Activated naive CD8-positive, alpha-beta T cell treated with anti-CD3 and anti-CD28 coated beads, Interleukin-2, amount 50 U/mL, for 24 hours (primary cell): ENCODE results near the gene WDR82.

Experiments used
- ATAC-seq: fragments of 150-1000 bp; cut with Tn5 transposase; one replicate; pipeline ENCODE4 v1.10.0; 2021
- DNase-seq: peaks from one replicate; pipeline ENCODE4 v3.0.0; 2021
- H3K27ac Mint-ChIP-seq: one replicate; pipeline ENCODE4 v1.8.0; 2021; ENCODE audit warnings: mild to moderate bottlenecking, mixed read lengths
- H3K27me3 Mint-ChIP-seq: one replicate; pipeline ENCODE4 v1.8.0; 2021; ENCODE audit warnings: mixed read lengths
- H3K36me3 Mint-ChIP-seq: one replicate; pipeline ENCODE4 v1.8.0; 2021; ENCODE audit warnings: low read depth, mixed read lengths
- H3K4me1 Mint-ChIP-seq: one replicate; pipeline ENCODE4 v1.8.0; 2021; ENCODE audit warnings: mixed read lengths
- H3K4me3 Mint-ChIP-seq: one replicate; pipeline ENCODE4 v1.8.0; 2021; ENCODE audit warnings: mild to moderate bottlenecking, moderate library complexity, mixed read lengths
- H3K9me3 Mint-ChIP-seq: one replicate; pipeline ENCODE4 v1.8.0; 2021; ENCODE audit warnings: mixed read lengths

Gene WDR82

GRCh38 chr3:52259448-52259847, 19.0 kb downstream of the WDR82 start:
- H3K27ac Mint-ChIP-seq: peak overlapping the region; percentile 34

GRCh38 chr3:52259035-52259434, 19.4 kb downstream of the WDR82 start:
- DNase-seq (no peak), ATAC-seq (no peak)
- peaks cover 89% of the 10 kb centered on the region for H3K36me3 Mint-ChIP-seq
- H3K27me3 Mint-ChIP-seq: no peaks in the 10 kb centered on the region
- H3K4me1 Mint-ChIP-seq: peaks cover 90% of the 10 kb centered on the region
- peak overlapping the region; percentile 34 for H3K27ac Mint-ChIP-seq
- no peaks in the 10 kb centered on the region for H3K9me3 Mint-ChIP-seq
- no peak overlapping the region for H3K4me3 Mint-ChIP-seq

More at GRCh38 chr3:52259448-52259847, 19.0 kb downstream of the WDR82 start:
- Mint-ChIP-seq H3K27me3 (no peaks in the 10 kb centered on the region), H3K4me1 (peaks cover 90% of the 10 kb centered on the region), H3K36me3 (peaks cover 90% of the 10 kb centered on the region), H3K9me3 (no peaks in the 10 kb centered on the region), H3K4me3 (no peak overlapping the region)
- no peak for ATAC-seq
- DNase-seq: no peak

DNA sequence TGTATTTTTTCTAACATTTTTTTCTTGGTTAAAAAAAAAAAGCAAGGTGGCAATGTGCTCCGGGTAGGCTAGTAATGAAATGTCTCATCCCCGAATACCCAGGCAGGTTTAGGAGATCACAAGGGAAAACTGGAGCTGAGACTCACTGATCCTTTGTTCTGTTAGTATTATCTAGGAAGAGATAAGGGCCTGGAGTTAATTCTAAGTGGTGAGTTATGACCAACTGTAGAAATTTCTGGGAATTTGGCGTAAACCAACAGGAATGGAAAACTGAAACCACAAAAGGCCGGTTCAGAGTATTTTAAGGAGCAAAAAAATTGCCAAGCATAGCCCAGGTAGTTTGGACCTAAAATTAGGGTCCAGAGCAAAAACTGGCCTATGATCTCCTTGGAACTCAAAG, 20.5 kb downstream of the WDR82 start:
- peaks cover 84% of the 10 kb centered on the region for H3K36me3 Mint-ChIP-seq
- peaks cover 90% of the 10 kb centered on the region for H3K4me1 Mint-ChIP-seq
- no peaks in the 10 kb centered on the region for H3K9me3 Mint-ChIP-seq
- H3K27ac Mint-ChIP-seq: peak overlapping the region; percentile 34
- DNase-seq (no peak), ATAC-seq (no peak)
- peaks cover 3% of the 10 kb centered on the region for H3K27me3 Mint-ChIP-seq
- H3K4me3 Mint-ChIP-seq: no peak overlapping the region

- peaks cover 80% of the 10 kb centered on the region for H3K36me3 Mint-ChIP-seq
Observed at GRCh38 chr3:52256622-52257021, 21.8 kb downstream of the WDR82 start.

GRCh38 chr3:52256159-52256558, 22.3 kb downstream of the WDR82 start:
- peak overlapping the region; percentile 66 for H3K27ac Mint-ChIP-seq
- peaks cover 75% of the 10 kb centered on the region for H3K36me3 Mint-ChIP-seq
- H3K4me1 Mint-ChIP-seq: peaks cover 88% of the 10 kb centered on the region
- ATAC-seq (no peak), DNase-seq (no peak)
- H3K9me3 Mint-ChIP-seq: no peaks in the 10 kb centered on the region
- H3K4me3 Mint-ChIP-seq: no peak overlapping the region
- H3K27me3 Mint-ChIP-seq: peaks cover 3% of the 10 kb centered on the region

More at GRCh38 chr3:52256622-52257021, 21.8 kb downstream of the WDR82 start:
- peaks cover 3% of the 10 kb centered on the region for H3K27me3 Mint-ChIP-seq
- no peaks in the 10 kb centered on the region for H3K9me3 Mint-ChIP-seq
- H3K4me1 Mint-ChIP-seq: peaks cover 90% of the 10 kb centered on the region
- no peak for ATAC-seq
- H3K27ac Mint-ChIP-seq: peak overlapping the region; percentile 66
- no peak overlapping the region for H3K4me3 Mint-ChIP-seq
- DNase-seq: no peak

GRCh38 chr3:52254608-52255007, 23.8 kb downstream of the WDR82 start:
- Mint-ChIP-seq H3K27me3 (peaks cover 3% of the 10 kb centered on the region), H3K36me3 (peaks cover 72% of the 10 kb centered on the region), H3K27ac (peak overlapping the region; percentile 98), H3K9me3 (no peaks in the 10 kb centered on the region), H3K4me1 (peaks cover 89% of the 10 kb centered on the region), H3K4me3 (no peak overlapping the region)
- DNase-seq (no peak), ATAC-seq (no peak)

GRCh38 chr3:52253314-52254304, 24.8 kb downstream of the WDR82 start:
- H3K27me3 Mint-ChIP-seq: peaks cover 3% of the 10 kb centered on the region
- peak overlapping the region; percentile 79 for H3K4me3 Mint-ChIP-seq
- H3K9me3 Mint-ChIP-seq: no peaks in the 10 kb centered on the region
- H3K36me3 Mint-ChIP-seq: peaks cover 68% of the 10 kb centered on the region
- ATAC-seq (peak; percentile 95), DNase-seq (peak; percentile 81)
- peak overlapping the region; percentile 98 for H3K27ac Mint-ChIP-seq
- H3K4me1 Mint-ChIP-seq: peaks cover 84% of the 10 kb centered on the region

- H3K36me3 Mint-ChIP-seq: peaks cover 57% of the 10 kb centered on the region
- H3K4me3 Mint-ChIP-seq: no peak overlapping the region
- H3K27ac Mint-ChIP-seq: peak overlapping the region; percentile 71
- peaks cover 3% of the 10 kb centered on the region for H3K27me3 Mint-ChIP-seq
- no peak for DNase-seq
- no peak for ATAC-seq
- H3K9me3 Mint-ChIP-seq: no peaks in the 10 kb centered on the region
- H3K4me1 Mint-ChIP-seq: peaks cover 80% of the 10 kb centered on the region
Observed at GRCh38 chr3:52250122-52250521, 28.3 kb downstream of the WDR82 start.

- H3K4me3 Mint-ChIP-seq: no peak overlapping the region
- DNase-seq (no peak), ATAC-seq (no peak)
- peaks cover 80% of the 10 kb centered on the region for H3K4me1 Mint-ChIP-seq
- H3K27ac Mint-ChIP-seq: peak overlapping the region; percentile 71
- H3K36me3 Mint-ChIP-seq: peaks cover 53% of the 10 kb centered on the region
- H3K9me3 Mint-ChIP-seq: no peaks in the 10 kb centered on the region
- H3K27me3 Mint-ChIP-seq: peaks cover 3% of the 10 kb centered on the region
Observed at GRCh38 chr3:52249683-52250082, 28.8 kb downstream of the WDR82 start.

GRCh38 chr3:52248816-52249547, 29.5 kb downstream of the WDR82 start:
- H3K27me3 Mint-ChIP-seq: peaks cover 3% of the 10 kb centered on the region
- H3K4me3 Mint-ChIP-seq: no peak overlapping the region
- no peaks in the 10 kb centered on the region for H3K9me3 Mint-ChIP-seq
- H3K27ac Mint-ChIP-seq: peak overlapping the region; percentile 71
- H3K4me1 Mint-ChIP-seq: peaks cover 80% of the 10 kb centered on the region
- peaks cover 48% of the 10 kb centered on the region for H3K36me3 Mint-ChIP-seq
- DNase-seq (no peak), ATAC-seq (no peak)

- peaks cover 4% of the 10 kb centered on the region for H3K9me3 Mint-ChIP-seq
- H3K4me1 Mint-ChIP-seq: peaks cover 80% of the 10 kb centered on the region
- no peak for ATAC-seq
- no peak for DNase-seq
- H3K4me3 Mint-ChIP-seq: peak overlapping the region; percentile 86
- H3K27ac Mint-ChIP-seq: peak overlapping the region; percentile 83
- H3K27me3 Mint-ChIP-seq: peaks cover under 1% of the 10 kb centered on the region
- peaks cover 46% of the 10 kb centered on the region for H3K36me3 Mint-ChIP-seq
Observed at GRCh38 chr3:52248165-52248541, 30.3 kb downstream of the WDR82 start.

DNA sequence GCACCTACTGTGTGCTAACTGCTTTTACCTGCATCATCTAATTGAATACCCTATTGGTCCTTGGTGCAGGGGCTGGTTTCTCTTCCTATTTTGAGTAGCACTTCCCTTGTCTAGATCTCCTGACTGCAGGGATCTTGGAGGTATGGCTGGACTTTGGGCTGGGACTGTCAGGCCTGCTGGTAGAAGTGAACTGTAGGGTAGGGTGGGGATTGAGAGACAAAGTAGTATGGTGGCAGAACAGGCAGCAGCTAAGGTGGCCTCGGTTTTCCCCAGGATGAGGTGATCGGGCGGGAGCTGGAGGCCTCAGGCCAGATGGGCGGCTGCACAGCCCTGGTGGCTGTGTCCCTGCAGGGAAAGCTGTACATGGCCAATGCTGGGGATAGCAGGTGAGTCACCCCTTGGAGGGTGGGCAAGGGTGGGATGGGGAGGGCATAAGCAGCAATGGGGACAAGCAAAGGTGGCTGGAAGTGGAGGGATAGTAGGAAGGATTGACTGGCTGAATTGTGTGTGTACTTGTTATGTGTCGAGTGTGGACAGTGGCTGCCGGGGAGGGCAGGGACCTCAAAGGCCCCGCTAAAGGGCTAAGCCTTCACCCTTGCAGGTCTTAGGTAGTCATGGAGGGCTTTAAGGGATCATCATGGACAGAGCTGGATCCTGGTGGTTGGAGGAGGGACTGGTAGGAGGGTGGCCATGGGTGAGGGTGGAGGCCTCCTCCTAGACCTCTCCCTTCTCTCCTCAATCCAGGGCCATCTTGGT, 30.9 kb downstream of the WDR82 start:
- no peak for ATAC-seq
- peak overlapping the region; percentile 86 for H3K4me3 Mint-ChIP-seq
- peak overlapping the region; percentile 83 for H3K27ac Mint-ChIP-seq
- DNase-seq: no peak
- peaks cover 42% of the 10 kb centered on the region for H3K36me3 Mint-ChIP-seq
- peaks cover 78% of the 10 kb centered on the region for H3K4me1 Mint-ChIP-seq
- H3K27me3 Mint-ChIP-seq: no peaks in the 10 kb centered on the region
- peaks cover 5% of the 10 kb centered on the region for H3K9me3 Mint-ChIP-seq

- peaks cover 36% of the 10 kb centered on the region for H3K36me3 Mint-ChIP-seq
- peaks cover 5% of the 10 kb centered on the region for H3K9me3 Mint-ChIP-seq
- DNase-seq: no peak
- peak overlapping the region; percentile 86 for H3K4me3 Mint-ChIP-seq
- H3K27ac Mint-ChIP-seq: peak overlapping the region; percentile 83
- H3K27me3 Mint-ChIP-seq: no peaks in the 10 kb centered on the region
- H3K4me1 Mint-ChIP-seq: peaks cover 76% of the 10 kb centered on the region
- no peak for ATAC-seq
Observed at GRCh38 chr3:52246728-52247408, 31.6 kb downstream of the WDR82 start.

DNA sequence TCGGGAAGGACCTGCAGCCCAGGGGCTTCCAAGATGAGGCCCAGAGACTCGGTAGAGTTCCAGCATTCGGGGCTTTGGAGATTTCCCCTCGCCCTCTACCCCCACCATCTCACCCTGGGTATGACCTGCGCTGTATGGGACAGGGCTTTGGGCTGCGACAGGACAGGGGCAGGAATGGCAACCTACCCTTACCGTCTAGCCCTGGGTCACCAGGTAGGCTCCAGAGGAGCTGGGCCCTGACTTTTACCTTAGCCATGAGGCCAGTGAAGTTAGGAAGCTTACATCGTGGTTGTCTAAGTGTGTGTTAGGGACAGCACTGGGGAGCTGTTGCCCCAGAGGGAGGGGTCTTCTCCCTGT, 32.2 kb downstream of the WDR82 start:
- ATAC-seq: peak; percentile 3
- Mint-ChIP-seq H3K27ac (peak overlapping the region; percentile 83), H3K4me3 (peak overlapping the region; percentile 86), H3K27me3 (no peaks in the 10 kb centered on the region), H3K9me3 (peaks cover 5% of the 10 kb centered on the region), H3K4me1 (peaks cover 78% of the 10 kb centered on the region), H3K36me3 (peaks cover 35% of the 10 kb centered on the region)
- no peak for DNase-seq
